Tibial nerve (tissue), 4 donors: ENCODE results near the gene SSC4D. TPM values are rescaled to one million over a fixed set of nuclear protein-coding genes. Genes with fewer than 3 reads are reported as not detected.
"Not testable (repeated sequence)": the region's sequence is repeated elsewhere in the genome, so short reads cannot be mapped to it uniquely, and the experiment has no call there.

Source experiments
- DNase-seq, 2 donors: peaks; one replicate each; pipeline ENCODE4 v3.0.0-alpha.2; 2019; ENCODE audit warnings: low spot score in 2 of 2
- H3K27ac ChIP-seq, 4 donors: fragments of 200-600 bp; sonication (generic) in 3 of 4; one replicate each; pipeline ENCODE4 v1.5.1; 2017 to 2019; ENCODE audit warnings: mild to moderate bottlenecking in 1 of 4
- H3K27me3 ChIP-seq, 2 donors: fragments of 200-600 bp; sonication (generic) in 1 of 2; one replicate each; pipeline versions ENCODE4 v1.5.1 to v1.6.0; 2017 to 2019
- H3K36me3 ChIP-seq, 3 donors: fragments of 200-600 bp; sonication (generic); one replicate each; pipeline ENCODE4 v1.5.1; 2018 to 2019
- H3K4me1 ChIP-seq, 4 donors: fragments of 200-600 bp; sonication (generic) in 3 of 4; one replicate each; pipeline ENCODE4 v1.5.1; 2017 to 2019
- H3K4me3 ChIP-seq, 4 donors: fragments of 200-600 bp; sonication (generic) in 3 of 4; one replicate each; pipeline ENCODE4 v1.5.1; 2017 to 2019; ENCODE audit warnings: mild to moderate bottlenecking in 1 of 4, moderate library complexity in 1 of 4
- H3K9me3 ChIP-seq, 4 donors: fragments of 200-600 bp; sonication (generic) in 3 of 4; one replicate each; pipeline ENCODE4 v1.5.1; 2017 to 2019
- CTCF ChIP-seq, 5 experiments: fragments of 200-600 bp in 3 of 5; fragments of 450-650 bp in 2 of 5; sonication (generic) in 3 of 5; IDR thresholded peaks; one replicate each; pipeline ENCODE4 v1.5.1; 2016 to 2019; ENCODE audit warnings: antibody characterized with exemption in 5 of 5, mild to moderate bottlenecking in 3 of 5, moderate library complexity in 2 of 5
- EP300 ChIP-seq, 2 donors: sonication (generic); formaldehyde crosslinking; IDR thresholded peaks; one replicate each; pipeline ENCODE4 v1.6.1; 2017; ENCODE audit warnings: antibody characterized with exemption in 2 of 2, mild to moderate bottlenecking in 1 of 2
- POLR2A ChIP-seq, 2 donors: fragments of 450-650 bp; IDR thresholded peaks; one replicate each; pipeline ENCODE4 v1.6.1; 2017; ENCODE audit warnings: antibody characterized with exemption in 2 of 2, mild to moderate bottlenecking in 2 of 2, moderate library complexity in 2 of 2
- WGBS, 2 donors: methylation state at CpG; one replicate each; pipeline ENCODE4 v1.1.5; 2018; 5-methylcytosine and 5-hydroxymethylcytosine counted together
- total RNA-seq, 4 donors: library from RNA; depleted of rRNA; stranded (reverse); fragments of >200 nt; gene quantifications; one replicate each; pipeline ENCODE4 v1.1.0, GENCODE V29; 2016

SSC4D gene
- total RNA-seq, 4 donors from 2014 or later = 0.84 TPM; not detected in 3

DNA sequence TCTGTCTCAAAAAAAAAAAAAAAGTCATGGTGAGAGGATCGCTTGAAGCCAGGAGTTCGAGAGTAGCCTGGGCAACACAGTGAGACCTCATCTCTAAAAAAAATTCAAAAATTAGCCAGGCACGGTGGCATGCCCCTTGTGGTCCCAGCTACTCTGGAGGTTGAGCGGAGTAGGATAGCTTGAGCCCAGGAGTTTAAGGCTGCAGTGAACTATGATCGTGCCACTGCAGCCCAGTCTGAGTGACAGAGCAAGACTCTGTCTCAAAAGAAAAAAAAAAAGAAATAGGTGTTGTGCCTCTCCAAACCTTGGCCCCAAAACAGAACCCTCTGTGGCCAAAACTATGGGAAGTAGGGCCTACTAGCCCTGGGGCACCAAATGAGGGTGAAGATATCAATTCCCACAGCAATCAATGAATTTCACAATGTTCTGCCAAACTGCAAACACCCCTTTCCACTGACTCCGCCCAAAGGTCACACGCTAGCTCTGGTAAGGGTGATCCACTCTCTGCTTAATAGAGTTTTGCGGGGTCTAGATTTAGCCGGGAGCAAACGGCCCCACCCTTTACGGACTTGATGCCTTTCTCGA, 16.9 kb downstream of the SSC4D start:
- no peaks in the 10 kb centered on the region for H3K36me3 ChIP-seq
- no peaks in the 10 kb centered on the region for H3K27me3 ChIP-seq
- TF ChIP-seq EP300 (IDR thresholded peaks at IDR 0.05) = no peak
- TF ChIP-seq POLR2A (IDR thresholded peaks at IDR 0.05) = no peak
- TF ChIP-seq CTCF (IDR thresholded peaks at IDR 0.05) = no peak
- no peaks in the 10 kb centered on the region for H3K9me3 ChIP-seq
- WGBS, 2 donors = 38 to 43% methylated on average over 11 to 12 of the region's 12 CpGs
- peak overlapping the region in 3 of 4 donors; percentile 61 to 72 (median 68) for H3K4me3 ChIP-seq
- peaks cover 0 to 36% (median 12%) of the 10 kb centered on the region in 4 donors for H3K4me1 ChIP-seq
- no peak for DNase-seq
- H3K27ac ChIP-seq = peak overlapping the region; percentile 59 to 92 (median 81)

- Histone ChIP-seq H3K36me3 (no peaks in the 10 kb centered on the region), H3K27ac (peak overlapping the region in 1 of 4 donors; percentile 11), H3K27me3 (no peaks in the 10 kb centered on the region), H3K4me1 (peaks cover 0 to 26% (median 8%) of the 10 kb centered on the region in 4 donors), H3K4me3 (no peak overlapping the region), H3K9me3 (no peaks in the 10 kb centered on the region)
- 95 to 100% methylated on average over 4 to 6 of the region's 13 CpGs for WGBS, 2 donors
- TF ChIP-seq POLR2A (IDR thresholded peaks at IDR 0.05) (no peak), CTCF (IDR thresholded peaks at IDR 0.05) (no peak), EP300 (IDR thresholded peaks at IDR 0.05) (no peak)
- DNase-seq = no peak
Measured at GRCh38 chr7:76390092-76390491, 19.4 kb downstream of the SSC4D start.

DNA sequence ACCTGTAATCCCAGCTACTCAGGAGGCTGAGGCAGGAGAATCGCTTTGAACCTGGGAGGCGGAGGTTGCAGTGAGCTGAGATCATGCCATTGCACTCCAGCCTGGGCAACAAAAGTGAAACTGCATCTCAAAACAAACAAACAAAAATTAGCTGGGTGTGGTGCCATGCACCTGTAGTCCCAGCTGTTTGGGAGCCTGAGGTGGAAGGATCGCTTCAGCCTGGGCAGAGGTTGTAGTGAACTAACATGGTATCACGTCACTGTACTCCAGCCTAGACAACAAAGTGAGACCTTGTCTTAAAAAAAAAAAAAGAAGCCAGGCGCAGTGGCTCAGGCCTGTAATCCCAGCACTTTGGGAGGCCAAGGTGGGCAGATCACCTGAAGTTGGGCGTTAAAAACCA, 21.7 kb downstream of the SSC4D start:
- DNase-seq = not testable (repeated sequence)
- 90 to 94% methylated on average over 6 of the region's 6 CpGs for WGBS, 2 donors

DNA sequence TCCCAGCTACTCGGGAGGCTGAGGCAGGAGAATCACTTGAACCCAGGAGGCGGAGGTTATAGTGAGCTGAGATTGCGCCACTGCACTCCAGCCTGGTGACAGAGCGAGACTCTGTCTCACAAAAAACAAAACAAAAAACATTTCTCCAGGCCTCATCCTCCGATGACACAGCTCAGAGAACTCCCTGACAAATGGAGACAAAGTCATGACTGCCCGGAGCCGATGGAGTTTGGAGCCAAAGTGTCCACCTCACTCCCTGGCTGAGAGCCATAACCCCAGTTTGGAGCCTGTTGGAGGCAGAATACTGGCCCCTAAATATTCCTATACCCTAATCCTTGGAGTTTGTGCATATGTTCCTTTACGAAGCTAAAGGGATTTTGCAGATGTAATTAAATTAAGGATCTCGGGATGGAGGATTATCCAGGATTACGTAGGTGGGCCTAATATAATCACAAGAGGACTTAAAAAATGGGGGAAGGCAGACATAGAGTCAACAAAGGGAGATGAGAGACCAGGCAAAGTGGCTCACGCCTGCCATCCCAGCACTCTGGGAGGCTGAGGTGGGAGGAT, 22.7 kb downstream of the SSC4D start:
- DNase-seq = no peak
- Histone ChIP-seq H3K9me3 (no peaks in the 10 kb centered on the region), H3K27ac (no peak overlapping the region), H3K4me1 (peaks cover 0 to 11% (median 0%) of the 10 kb centered on the region in 4 donors), H3K36me3 (no peaks in the 10 kb centered on the region), H3K27me3 (no peaks in the 10 kb centered on the region), H3K4me3 (no peak overlapping the region)
- 84 to 87% methylated on average over 11 of the region's 11 CpGs for WGBS, 2 donors
- TF ChIP-seq CTCF (IDR thresholded peaks at IDR 0.05) (no peak), POLR2A (IDR thresholded peaks at IDR 0.05) (no peak), EP300 (IDR thresholded peaks at IDR 0.05) (no peak)

More for the DNA sequence above, 21.7 kb downstream of the SSC4D start:
- not testable (repeated sequence) for H3K27ac ChIP-seq, H3K4me3 ChIP-seq, H3K36me3 ChIP-seq, H3K27me3 ChIP-seq, H3K9me3 ChIP-seq
- peaks cover 0 to 16% (median 5%) of the 10 kb centered on the region in 4 donors for H3K4me1 ChIP-seq

- peaks cover 0 to 25% (median 18%) of the 10 kb centered on the region in 4 donors for H3K4me1 ChIP-seq
- WGBS, 2 donors = 63 to 65% methylated on average over 13 of the region's 13 CpGs
Measured at GRCh38 chr7:76383089-76383944, 26.2 kb downstream of the SSC4D start.

More at GRCh38 chr7:76383089-76383944, 26.2 kb downstream of the SSC4D start:
- H3K27me3 ChIP-seq = no peaks in the 10 kb centered on the region
- TF ChIP-seq POLR2A (IDR thresholded peaks at IDR 0.05) (no peak), EP300 (IDR thresholded peaks at IDR 0.05) (no peak), CTCF (IDR thresholded peaks at IDR 0.05) (no peak)
- no peaks in the 10 kb centered on the region for H3K36me3 ChIP-seq
- no peak overlapping the region for H3K27ac ChIP-seq
- no peak for DNase-seq
- no peaks in the 10 kb centered on the region for H3K9me3 ChIP-seq
- no peak overlapping the region for H3K4me3 ChIP-seq
